Dedifferentiated amniotic fluid mesenchymal stem cell (primary cell): ENCODE data around the gene ASTE1.
"Not testable (repeated sequence)": the region's sequence is repeated elsewhere in the genome, so short reads cannot be mapped to it uniquely, and the experiment has no call there.

Experiments
- DNase-seq: peaks from one replicate; pipeline ENCODE4 v3.0.0-alpha.2; 2016; ENCODE audit errors: extremely low spot score

ASTE1 gene

GRCh38 chr3:131009698-131010097, 16.9 kb downstream of the ASTE1 start:
- no peak for DNase-seq

GRCh38 chr3:131008326-131008725, 18.3 kb downstream of the ASTE1 start:
- DNase-seq, result no peak

- no peak for DNase-seq
Measured at GRCh38 chr3:131007782-131008181, 18.8 kb downstream of the ASTE1 start.

- no peak for DNase-seq
Measured at GRCh38 chr3:131007256-131007655, 19.4 kb downstream of the ASTE1 start.

GRCh38 chr3:131004603-131005002, 22.0 kb downstream of the ASTE1 start:
- no peak for DNase-seq

- no peak for DNase-seq
Measured at GRCh38 chr3:131001071-131001470, 25.6 kb downstream of the ASTE1 start.

GRCh38 chr3:130997289-130997688, 29.3 kb downstream of the ASTE1 start:
- no peak for DNase-seq

GRCh38 chr3:130992344-130992743, 34.3 kb downstream of the ASTE1 start:
- no peak for DNase-seq

GRCh38 chr3:130991126-130991525, 35.5 kb downstream of the ASTE1 start:
- no peak for DNase-seq

- no peak for DNase-seq
Measured at GRCh38 chr3:130990282-130990681, 36.3 kb downstream of the ASTE1 start.

- DNase-seq, result no peak
Measured at GRCh38 chr3:130981469-130981868, 45.2 kb downstream of the ASTE1 start.

- no peak for DNase-seq
Measured at GRCh38 chr3:130979117-130979516, 47.5 kb downstream of the ASTE1 start.

- DNase-seq, result no peak
Measured at GRCh38 chr3:130976706-130977105, 49.9 kb downstream of the ASTE1 start.

- DNase-seq, result no peak
Measured at GRCh38 chr3:130975251-130975650, 51.4 kb downstream of the ASTE1 start.

- DNase-seq, result no peak
Measured at GRCh38 chr3:130974201-130974600, 52.4 kb downstream of the ASTE1 start.

- DNase-seq, result no peak
Measured at GRCh38 chr3:130973406-130973805, 53.2 kb downstream of the ASTE1 start.

GRCh38 chr3:130972592-130972991, 54.0 kb downstream of the ASTE1 start:
- not testable (repeated sequence) for DNase-seq

GRCh38 chr3:130971208-130971607, 55.4 kb downstream of the ASTE1 start:
- DNase-seq, result peak; percentile 19

- DNase-seq, result no peak
Measured at GRCh38 chr3:130969621-130970020, 57.0 kb downstream of the ASTE1 start.

GRCh38 chr3:130968221-130968620, 58.4 kb downstream of the ASTE1 start:
- no peak for DNase-seq

- no peak for DNase-seq
Measured at GRCh38 chr3:130967281-130967680, 59.3 kb downstream of the ASTE1 start.

GRCh38 chr3:130963878-130964277, 62.7 kb downstream of the ASTE1 start:
- DNase-seq, result peak; percentile 90
